ENCODE results near the gene NXPE3. TPM values are rescaled to one million over a fixed set of nuclear protein-coding genes. Genes with fewer than 3 reads are reported as not detected.

The NXPE3 gene
- total RNA-seq, 1 experiment from 2014 or later: 37.6 TPM

DNA sequence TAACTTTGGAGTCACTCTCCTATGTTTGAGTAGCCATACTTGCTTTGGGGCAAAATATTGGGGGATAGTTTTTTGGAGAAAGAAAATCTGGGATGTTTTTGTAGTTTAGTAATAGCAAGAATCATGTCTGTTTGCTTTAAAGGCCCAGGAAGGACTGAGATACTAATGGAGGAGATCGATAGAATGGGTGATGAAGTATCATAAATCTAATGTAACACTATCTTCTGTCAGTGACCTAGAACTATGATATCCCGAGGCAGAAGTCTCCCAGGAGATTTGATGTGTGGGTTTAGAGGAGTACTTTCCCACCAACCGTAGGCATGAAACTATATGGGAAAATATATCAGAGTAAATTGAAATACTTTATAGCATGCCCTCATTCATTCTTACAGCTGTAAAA is 49.3 kb downstream of the NXPE3 start:
- peak overlapping the region; percentile 60 for H3K4me3 ChIP-seq (ENCODE audit: low read depth, low read length, poor library complexity, severe bottlenecking)
- H3K36me3 ChIP-seq (ENCODE audit: insufficient read depth, low read length, poor library complexity, severe bottlenecking): no peaks in the 10 kb centered on the region
- ChIA-PET POLR2A (ENCODE audit: low non-redundant PET) (no interaction called here), CTCF (no interaction called here)
- BruUV-seq (replicated peaks): TSS peak; percentile 77
- peaks cover 30% of the 10 kb centered on the region for H3K4me1 ChIP-seq (ENCODE audit: insufficient read depth, low read length, poor library complexity, severe bottlenecking)
- H3K9me3 ChIP-seq (ENCODE audit: low read depth, low read length, poor library complexity, severe bottlenecking): no peaks in the 10 kb centered on the region
- no peak for DNase-seq (ENCODE audit: low spot score)
- TF ChIP-seq EZH2 (IDR thresholded peaks at IDR 0.05; ENCODE audit: borderline replicate concordance, low read depth, low read length, poor library complexity, severe bottlenecking): no peak
- TF ChIP-seq, protein P1, sequence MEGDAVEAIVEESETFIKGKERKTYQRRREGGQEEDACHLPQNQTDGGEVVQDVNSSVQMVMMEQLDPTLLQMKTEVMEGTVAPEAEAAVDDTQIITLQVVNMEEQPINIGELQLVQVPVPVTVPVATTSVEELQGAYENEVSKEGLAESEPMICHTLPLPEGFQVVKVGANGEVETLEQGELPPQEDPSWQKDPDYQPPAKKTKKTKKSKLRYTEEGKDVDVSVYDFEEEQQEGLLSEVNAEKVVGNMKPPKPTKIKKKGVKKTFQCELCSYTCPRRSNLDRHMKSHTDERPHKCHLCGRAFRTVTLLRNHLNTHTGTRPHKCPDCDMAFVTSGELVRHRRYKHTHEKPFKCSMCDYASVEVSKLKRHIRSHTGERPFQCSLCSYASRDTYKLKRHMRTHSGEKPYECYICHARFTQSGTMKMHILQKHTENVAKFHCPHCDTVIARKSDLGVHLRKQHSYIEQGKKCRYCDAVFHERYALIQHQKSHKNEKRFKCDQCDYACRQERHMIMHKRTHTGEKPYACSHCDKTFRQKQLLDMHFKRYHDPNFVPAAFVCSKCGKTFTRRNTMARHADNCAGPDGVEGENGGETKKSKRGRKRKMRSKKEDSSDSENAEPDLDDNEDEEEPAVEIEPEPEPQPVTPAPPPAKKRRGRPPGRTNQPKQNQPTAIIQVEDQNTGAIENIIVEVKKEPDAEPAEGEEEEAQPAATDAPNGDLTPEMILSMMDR (conservative IDR thresholded peaks at IDR 0.05; ENCODE audit: low read depth, low read length): no peak
- H3K27ac ChIP-seq (ENCODE audit: low read depth, low read length, poor library complexity, severe bottlenecking): peak overlapping the region; percentile 83
- H3K27me3 ChIP-seq (replicated peaks; ENCODE audit: insufficient read depth, low read depth, low read length, poor library complexity): no peaks in the 10 kb centered on the region
- intact Hi-C loops (cut with micrococcal nuclease; ENCODE audit: unreplicated experiment): loop anchor here (5.0 kb wide), 1 partner anchor 209 kb away; no protein-coding TSS in a partner anchor

DNA sequence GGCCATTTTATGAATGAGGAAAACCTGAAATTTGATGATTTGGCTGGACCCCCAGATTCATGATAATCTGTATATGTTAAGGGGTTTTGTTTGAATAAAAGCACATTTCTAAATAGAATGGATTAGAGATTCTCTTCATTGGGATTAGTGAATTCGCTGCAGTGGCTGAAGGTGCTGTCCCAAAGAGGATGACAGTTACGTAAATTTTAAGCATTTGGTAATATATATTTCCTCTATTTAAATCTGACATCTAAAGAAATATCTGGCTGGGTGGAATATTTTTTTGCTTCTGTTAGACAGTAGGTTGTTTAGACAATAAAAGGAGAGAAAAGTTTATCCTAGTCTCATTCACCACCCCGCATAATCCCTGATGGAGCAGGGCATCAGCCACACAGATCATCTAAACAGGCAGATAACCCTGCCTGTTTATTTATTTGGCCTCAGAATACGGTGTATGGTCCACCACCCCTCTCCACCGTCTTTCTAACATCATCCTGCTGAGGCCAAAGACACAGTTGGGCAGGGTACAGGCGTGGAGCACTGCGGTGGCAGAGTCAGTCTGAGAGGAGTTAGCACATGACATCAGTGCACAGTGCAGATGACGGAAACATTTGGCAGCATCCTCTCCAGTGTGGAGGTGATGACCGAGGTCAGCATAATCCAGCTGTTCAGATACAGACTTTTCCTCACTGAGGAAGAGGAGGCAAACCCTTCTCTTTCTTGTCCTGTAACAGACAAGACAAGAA is 49.9 kb downstream of the NXPE3 start:
- no peaks in the 10 kb centered on the region for H3K27me3 ChIP-seq (replicated peaks; ENCODE audit: insufficient read depth, low read depth, low read length, poor library complexity)
- no peaks in the 10 kb centered on the region for H3K9me3 ChIP-seq (ENCODE audit: low read depth, low read length, poor library complexity, severe bottlenecking)
- H3K36me3 ChIP-seq (ENCODE audit: insufficient read depth, low read length, poor library complexity, severe bottlenecking): no peaks in the 10 kb centered on the region
- TF ChIP-seq EZH2 (IDR thresholded peaks at IDR 0.05; ENCODE audit: borderline replicate concordance, low read depth, low read length, poor library complexity, severe bottlenecking): no peak
- TF ChIP-seq, protein P1 (conservative IDR thresholded peaks at IDR 0.05; ENCODE audit: low read depth, low read length): no peak
- ChIA-PET POLR2A (ENCODE audit: low non-redundant PET) (interaction anchor here (0.7 kb wide), 1 partner anchor 50 kb away, joined by 5 read pairs; the partner anchor contains the start of gene NXPE3), CTCF (no interaction called here)
- no peak overlapping the region for H3K27ac ChIP-seq (ENCODE audit: low read depth, low read length, poor library complexity, severe bottlenecking)
- BruUV-seq (replicated peaks): no TSS peak
- DNase-seq (ENCODE audit: low spot score): no peak
- intact Hi-C loops (cut with micrococcal nuclease; ENCODE audit: unreplicated experiment): loop anchor here (5.0 kb wide), 1 partner anchor 208 kb away; no protein-coding TSS in a partner anchor
- peaks cover 30% of the 10 kb centered on the region for H3K4me1 ChIP-seq (ENCODE audit: insufficient read depth, low read length, poor library complexity, severe bottlenecking)
- peak overlapping the region; percentile 60 for H3K4me3 ChIP-seq (ENCODE audit: low read depth, low read length, poor library complexity, severe bottlenecking)

DNA sequence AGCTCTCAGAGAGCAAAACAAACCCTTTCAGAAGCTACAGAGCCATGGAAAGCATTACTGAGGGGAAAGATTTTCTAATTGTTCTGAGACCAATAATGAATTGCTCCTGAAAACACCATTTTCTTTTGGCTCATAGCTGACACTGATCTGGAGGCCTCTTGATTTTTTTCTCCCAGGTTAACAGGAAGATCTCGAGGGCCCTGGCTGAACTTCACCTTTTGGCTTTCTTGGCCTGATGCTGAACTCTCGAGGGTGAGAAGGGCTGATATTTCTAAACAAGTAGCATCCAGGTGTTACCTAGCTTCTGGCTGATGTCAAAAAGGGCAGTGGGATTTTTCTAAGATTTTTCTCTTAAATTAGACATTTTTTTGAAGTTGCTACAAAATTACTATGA is 50.4 kb downstream of the NXPE3 start:
- no peaks in the 10 kb centered on the region for H3K27me3 ChIP-seq (replicated peaks; ENCODE audit: insufficient read depth, low read depth, low read length, poor library complexity)
- ChIA-PET CTCF (no interaction called here), POLR2A (ENCODE audit: low non-redundant PET) (interaction anchor here (0.6 to 0.7 kb wide), 2 partner anchors 51 to 249 kb away, joined by 3 to 5 read pairs; partner anchors contain the start of gene NXPE3)
- intact Hi-C loops (cut with micrococcal nuclease; ENCODE audit: unreplicated experiment): loop anchor here (5.0 kb wide), 1 partner anchor 208 kb away; no protein-coding TSS in a partner anchor
- H3K4me1 ChIP-seq (ENCODE audit: insufficient read depth, low read length, poor library complexity, severe bottlenecking): peaks cover 27% of the 10 kb centered on the region
- DNase-seq (ENCODE audit: low spot score): no peak
- H3K27ac ChIP-seq (ENCODE audit: low read depth, low read length, poor library complexity, severe bottlenecking): no peak overlapping the region
- no peaks in the 10 kb centered on the region for H3K36me3 ChIP-seq (ENCODE audit: insufficient read depth, low read length, poor library complexity, severe bottlenecking)
- BruUV-seq (replicated peaks): no TSS peak
- TF ChIP-seq EZH2 (IDR thresholded peaks at IDR 0.05; ENCODE audit: borderline replicate concordance, low read depth, low read length, poor library complexity, severe bottlenecking): no peak
- TF ChIP-seq, protein P1 (conservative IDR thresholded peaks at IDR 0.05; ENCODE audit: low read depth, low read length): no peak
- H3K9me3 ChIP-seq (ENCODE audit: low read depth, low read length, poor library complexity, severe bottlenecking): no peaks in the 10 kb centered on the region
- no peak overlapping the region for H3K4me3 ChIP-seq (ENCODE audit: low read depth, low read length, poor library complexity, severe bottlenecking)

All from A673 (cell line).